Peyer's patch (tissue), 4 donors: Measurements from ENCODE around the gene COL2A1. TPM values are rescaled to one million over a fixed set of nuclear protein-coding genes. Genes with fewer than 3 reads are reported as not detected.

Source experiments
- DNase-seq, 3 donors: peaks; one replicate each; pipeline ENCODE4 v3.0.0-alpha.2; 2017 to 2019
- H3K27ac ChIP-seq, 4 donors: fragments of 200-600 bp; sonication (generic); one replicate each; pipeline ENCODE4 v1.5.1; 2016 to 2019
- H3K27me3 ChIP-seq, 2 donors: fragments of 200-600 bp; sonication (generic); one replicate each; pipeline ENCODE4 v1.5.1; 2019
- H3K36me3 ChIP-seq, 3 donors: fragments of 200-600 bp; sonication (generic); one replicate each; pipeline ENCODE4 v1.5.1; 2016 to 2019
- H3K4me1 ChIP-seq, 4 donors: fragments of 200-600 bp; sonication (generic); one replicate each; pipeline ENCODE4 v1.5.1; 2016 to 2019
- H3K4me3 ChIP-seq, 4 donors: fragments of 200-600 bp; sonication (generic); 1 replicate in 3 of 4; 2 replicates in 1 of 4; pipeline ENCODE4 v1.5.1; 2016 to 2019; ENCODE audit warnings: mild to moderate bottlenecking in 1 of 4
- H3K9me3 ChIP-seq, 4 donors: fragments of 200-600 bp; sonication (generic); one replicate each; pipeline ENCODE4 v1.5.1; 2016 to 2019; ENCODE audit warnings: mild to moderate bottlenecking in 1 of 4
- POLR2A ChIP-seq, 2 donors: fragments of 450-650 bp; IDR thresholded peaks; one replicate each; pipeline ENCODE4 v1.5.1; 2017; ENCODE audit warnings: antibody characterized with exemption in 2 of 2, mild to moderate bottlenecking in 2 of 2, moderate library complexity in 2 of 2
- total RNA-seq, 4 donors: library from RNA; depleted of rRNA; stranded (reverse); fragments of >200 nt; gene quantifications; one replicate each; pipeline ENCODE4 v1.1.0, GENCODE V29; 2016
- TF ChIP-seq, protein P1 (sequence below), 6 experiments: fragments of 450-650 bp in 4 of 6; fragments of 200-600 bp in 2 of 6; sonication (generic) in 1 of 6; IDR thresholded peaks; one replicate each; pipeline ENCODE4 v1.5.1; 2017 to 2019; ENCODE audit warnings: antibody characterized with exemption in 6 of 6, mild to moderate bottlenecking in 3 of 6, moderate library complexity in 1 of 6

Gene COL2A1
- total RNA-seq, 4 donors from 2014 or later: 0.18 to 6.6 (median 0.27) TPM; not detected in 1

DNA sequence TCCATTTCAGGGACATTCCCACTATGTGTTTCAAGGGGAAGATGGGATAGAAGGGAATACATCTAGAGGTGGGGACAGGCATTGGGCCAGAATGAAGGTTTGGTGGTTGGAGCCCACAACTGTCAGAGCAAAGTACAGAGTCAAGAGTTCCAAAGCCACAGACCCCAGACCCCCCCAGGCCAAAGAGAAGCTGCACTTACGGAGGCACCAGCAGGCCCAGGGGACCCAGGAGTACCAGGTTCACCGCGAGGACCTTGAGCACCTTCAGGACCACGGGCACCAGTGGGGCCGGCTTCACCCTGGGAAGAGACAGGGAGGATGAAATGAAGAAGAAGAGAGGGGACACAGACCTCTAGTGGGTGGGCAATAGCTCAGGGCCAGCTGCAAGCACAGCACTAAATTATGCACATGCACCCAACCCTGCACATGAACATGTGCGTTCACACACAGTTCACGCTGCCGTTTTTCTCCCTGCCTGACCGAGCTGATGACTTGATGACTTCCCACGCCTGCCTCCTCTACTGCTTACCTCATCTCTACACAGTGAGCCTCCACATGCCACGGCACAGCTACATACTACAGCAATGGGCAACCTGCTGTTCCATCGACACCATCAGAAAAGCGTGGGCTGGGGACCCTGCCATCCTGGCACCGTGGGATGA is 16.7 kb downstream of the COL2A1 start:
- peak in 1 of 3 donors; percentile 36 for DNase-seq

GRCh38 chr12:47986832-47987231 is 17.4 kb downstream of the COL2A1 start:
- Histone ChIP-seq H3K9me3 (no peaks in the 10 kb centered on the region), H3K4me1 (peaks cover 0 to 15% (median 7%) of the 10 kb centered on the region in 4 donors), H3K27ac (no peak overlapping the region), H3K27me3 (no peaks in the 10 kb centered on the region), H3K4me3 (no peak overlapping the region), H3K36me3 (no peaks in the 10 kb centered on the region)
- peak in 1 of 3 donors; percentile 45 for DNase-seq
- TF ChIP-seq, protein P1, sequence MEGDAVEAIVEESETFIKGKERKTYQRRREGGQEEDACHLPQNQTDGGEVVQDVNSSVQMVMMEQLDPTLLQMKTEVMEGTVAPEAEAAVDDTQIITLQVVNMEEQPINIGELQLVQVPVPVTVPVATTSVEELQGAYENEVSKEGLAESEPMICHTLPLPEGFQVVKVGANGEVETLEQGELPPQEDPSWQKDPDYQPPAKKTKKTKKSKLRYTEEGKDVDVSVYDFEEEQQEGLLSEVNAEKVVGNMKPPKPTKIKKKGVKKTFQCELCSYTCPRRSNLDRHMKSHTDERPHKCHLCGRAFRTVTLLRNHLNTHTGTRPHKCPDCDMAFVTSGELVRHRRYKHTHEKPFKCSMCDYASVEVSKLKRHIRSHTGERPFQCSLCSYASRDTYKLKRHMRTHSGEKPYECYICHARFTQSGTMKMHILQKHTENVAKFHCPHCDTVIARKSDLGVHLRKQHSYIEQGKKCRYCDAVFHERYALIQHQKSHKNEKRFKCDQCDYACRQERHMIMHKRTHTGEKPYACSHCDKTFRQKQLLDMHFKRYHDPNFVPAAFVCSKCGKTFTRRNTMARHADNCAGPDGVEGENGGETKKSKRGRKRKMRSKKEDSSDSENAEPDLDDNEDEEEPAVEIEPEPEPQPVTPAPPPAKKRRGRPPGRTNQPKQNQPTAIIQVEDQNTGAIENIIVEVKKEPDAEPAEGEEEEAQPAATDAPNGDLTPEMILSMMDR (IDR thresholded peaks at IDR 0.05): no peak
- TF ChIP-seq POLR2A (IDR thresholded peaks at IDR 0.05): no peak

More for the DNA sequence above, 16.7 kb downstream of the COL2A1 start:
- TF ChIP-seq, protein P1 (IDR thresholded peaks at IDR 0.05): no peak
- TF ChIP-seq POLR2A (IDR thresholded peaks at IDR 0.05): no peak
- no peaks in the 10 kb centered on the region for H3K9me3 ChIP-seq
- no peaks in the 10 kb centered on the region for H3K36me3 ChIP-seq
- peaks cover 0 to 15% (median 6%) of the 10 kb centered on the region in 4 donors for H3K4me1 ChIP-seq
- no peak overlapping the region for H3K4me3 ChIP-seq
- H3K27me3 ChIP-seq: no peaks in the 10 kb centered on the region
- no peak overlapping the region for H3K27ac ChIP-seq

- no peaks in the 10 kb centered on the region for H3K36me3 ChIP-seq
- H3K4me3 ChIP-seq: no peak overlapping the region
- H3K27me3 ChIP-seq: no peaks in the 10 kb centered on the region
- H3K27ac ChIP-seq: no peak overlapping the region
- peaks cover 0 to 15% (median 10%) of the 10 kb centered on the region in 4 donors for H3K4me1 ChIP-seq
- H3K9me3 ChIP-seq: no peaks in the 10 kb centered on the region
- TF ChIP-seq POLR2A (IDR thresholded peaks at IDR 0.05): no peak
- TF ChIP-seq, protein P1 (IDR thresholded peaks at IDR 0.05): no peak
- DNase-seq: no peak
Observed at GRCh38 chr12:47986291-47986660, 18.0 kb downstream of the COL2A1 start.

GRCh38 chr12:47985596-47986290 is 18.5 kb downstream of the COL2A1 start:
- Histone ChIP-seq H3K27ac (no peak overlapping the region), H3K27me3 (no peaks in the 10 kb centered on the region), H3K36me3 (no peaks in the 10 kb centered on the region), H3K4me3 (no peak overlapping the region), H3K4me1 (peaks cover 0 to 12% (median 10%) of the 10 kb centered on the region in 4 donors), H3K9me3 (no peaks in the 10 kb centered on the region)
- TF ChIP-seq, protein P1 (IDR thresholded peaks at IDR 0.05): no peak
- no peak for TF ChIP-seq POLR2A (IDR thresholded peaks at IDR 0.05)
- no peak for DNase-seq

- no peak overlapping the region for H3K4me3 ChIP-seq
- peaks cover 0 to 9% (median under 1%) of the 10 kb centered on the region in 4 donors for H3K4me1 ChIP-seq
- H3K27me3 ChIP-seq: no peaks in the 10 kb centered on the region
- H3K9me3 ChIP-seq: no peaks in the 10 kb centered on the region
- DNase-seq: no peak
- no peak for TF ChIP-seq POLR2A (IDR thresholded peaks at IDR 0.05)
- TF ChIP-seq, protein P1 (IDR thresholded peaks at IDR 0.05): no peak
- H3K36me3 ChIP-seq: no peaks in the 10 kb centered on the region
- no peak overlapping the region for H3K27ac ChIP-seq
Observed at GRCh38 chr12:47984331-47984801, 19.9 kb downstream of the COL2A1 start.
